Measurements from ENCODE around the gene PRIMPOL.

PRIMPOL gene

DNA sequence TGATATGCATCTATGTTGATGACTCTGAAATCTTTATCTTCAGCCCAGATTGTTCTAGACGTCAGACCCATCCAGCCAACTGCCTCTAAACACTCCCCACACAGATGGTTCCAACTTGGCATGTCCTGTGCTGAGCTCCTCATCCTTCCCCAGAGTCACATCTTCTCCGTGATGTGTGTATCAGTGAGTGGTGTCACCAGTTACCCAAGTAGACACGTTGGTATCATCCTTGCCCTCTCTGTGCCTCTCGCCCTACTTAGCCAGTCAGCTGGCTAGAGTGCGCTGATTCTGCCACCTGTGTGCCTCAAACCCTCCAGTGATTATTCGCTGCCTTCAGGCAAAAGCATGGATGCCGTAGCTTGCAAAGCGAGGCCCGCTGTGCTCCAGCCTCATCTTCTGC, 18.6 kb downstream of the PRIMPOL start:
- H3K9ac ChIP-seq (ENCODE audit: low read length), result no peak overlapping the region
- H3K27me3 ChIP-seq (ENCODE audit: control insufficient read depth in 1 of 2, insufficient read depth in 1 of 2, low read length in 2 of 2), result no peaks in the 10 kb centered on the region
- no peak overlapping the region for H3K4me2 ChIP-seq (ENCODE audit: low read length, poor library complexity, severe bottlenecking)
- DNase-seq, result no peak
- H4K8ac ChIP-seq (ENCODE audit: low read length), result peak overlapping the region; percentile 61
- H3K9me3 ChIP-seq (ENCODE audit: control insufficient read depth, low read length), result no peaks in the 10 kb centered on the region
- 94% methylated on average over 9 of the region's 9 CpGs for WGBS
- H4K91ac ChIP-seq (ENCODE audit: low read length), result no peak overlapping the region
- H2BK12ac ChIP-seq (ENCODE audit: low read length in 2 of 2), result no peak overlapping the region
- H2AFZ ChIP-seq (ENCODE audit: low read depth, low read length), result no peak overlapping the region
- no peak overlapping the region for H2BK15ac ChIP-seq (ENCODE audit: low read depth, poor library complexity, severe bottlenecking)
- H3K4me3 ChIP-seq (ENCODE audit: insufficient read depth in 1 of 2, low read depth in 1 of 2, low read length in 2 of 2), result no peak overlapping the region
- no peaks in the 10 kb centered on the region for H3K79me1 ChIP-seq (replicated peaks; ENCODE audit: low read length, poor library complexity, severe bottlenecking)
- H3K4me1 ChIP-seq (ENCODE audit: control insufficient read depth, insufficient read depth, low read depth, low read length), result peaks cover 2% of the 10 kb centered on the region
- H3K23ac ChIP-seq (ENCODE audit: low read length in 2 of 2), result no peak overlapping the region
- H3K27ac ChIP-seq (ENCODE audit: low read length, poor library complexity, severe bottlenecking), result no peak overlapping the region
- no peak overlapping the region for H2AK5ac ChIP-seq (ENCODE audit: low read length, severe bottlenecking)
- H2BK120ac ChIP-seq (ENCODE audit: low read depth, low read length), result no peak overlapping the region
- H3K36me3 ChIP-seq (ENCODE audit: control insufficient read depth in 1 of 2, insufficient read depth in 2 of 2, low read depth in 1 of 2, low read length in 2 of 2), result peaks cover 18 to 56% of the 10 kb centered on the region in 2 experiments
- H3K4ac ChIP-seq (ENCODE audit: low read depth in 1 of 2, low read length in 2 of 2), result no peak overlapping the region
- H3K18ac ChIP-seq (ENCODE audit: low read depth in 1 of 2, low read length in 2 of 2), result no peak overlapping the region
- no peak overlapping the region for H2BK5ac ChIP-seq (ENCODE audit: low read depth, low read length, poor library complexity, severe bottlenecking)
- H3K14ac ChIP-seq (ENCODE audit: low read length in 2 of 2), result peak overlapping the region in 1 of 2 experiments; percentile 14

DNA sequence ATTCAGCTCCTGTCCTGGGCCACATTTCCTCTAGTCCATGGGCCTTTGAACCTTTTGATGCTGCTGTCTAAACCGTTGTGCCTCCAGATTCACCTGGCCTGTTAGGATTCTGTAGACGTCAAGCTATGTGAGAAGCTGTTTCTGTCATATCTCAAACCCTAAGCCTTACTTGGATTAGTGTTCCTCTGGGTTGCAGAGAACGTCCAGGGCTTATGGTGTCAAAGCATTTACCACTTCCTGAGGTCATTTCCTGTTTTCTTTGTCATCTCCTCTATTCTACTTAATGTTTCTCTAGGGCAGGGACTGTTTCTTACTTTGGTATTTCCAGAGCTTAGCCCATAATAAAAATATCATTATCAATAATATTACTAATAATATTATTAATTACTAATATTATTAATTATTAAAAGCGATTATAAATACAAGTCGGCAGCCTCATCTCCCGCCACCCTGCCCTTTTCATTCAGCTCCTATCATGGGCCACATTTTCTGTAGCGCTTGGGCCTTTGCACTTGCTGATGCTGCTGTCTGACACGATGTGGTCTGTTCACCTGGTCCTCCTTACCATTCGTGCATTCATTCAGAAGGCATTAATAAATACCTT, 19.1 kb downstream of the PRIMPOL start:
- DNase-seq, result no peak
- 96% methylated on average over 7 of the region's 9 CpGs for WGBS
- H2BK120ac ChIP-seq (ENCODE audit: low read depth, low read length), result no peak overlapping the region

DNA sequence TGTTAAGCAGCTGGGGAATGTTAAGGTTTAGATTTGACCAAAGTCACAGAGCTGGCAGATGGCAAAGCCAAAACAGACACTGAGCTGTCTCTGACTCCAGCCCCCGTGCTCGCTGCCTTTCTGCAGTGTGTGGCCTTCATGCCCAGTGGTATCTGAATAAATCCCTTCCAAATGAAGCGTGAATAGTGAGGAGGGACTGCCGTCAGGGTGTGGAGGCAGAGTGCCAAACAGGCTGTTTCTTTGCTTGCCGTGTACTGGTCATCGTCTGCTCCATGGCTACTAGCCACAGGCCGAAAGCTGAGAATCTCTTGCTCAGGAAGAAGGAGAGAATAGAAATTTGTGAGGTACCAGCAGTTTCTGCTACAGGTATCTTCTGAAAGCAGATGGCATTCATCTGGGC, 19.7 kb downstream of the PRIMPOL start:
- H3K23ac ChIP-seq (ENCODE audit: low read length in 2 of 2), result no peak overlapping the region
- H3K4me1 ChIP-seq (ENCODE audit: control insufficient read depth, insufficient read depth, low read depth, low read length), result peaks cover 2% of the 10 kb centered on the region
- DNase-seq, result no peak
- H3K79me1 ChIP-seq (replicated peaks; ENCODE audit: low read length, poor library complexity, severe bottlenecking), result no peaks in the 10 kb centered on the region
- no peak overlapping the region for H3K4me3 ChIP-seq (ENCODE audit: insufficient read depth in 1 of 2, low read depth in 1 of 2, low read length in 2 of 2)
- no peak overlapping the region for H3K4me2 ChIP-seq (ENCODE audit: low read length, poor library complexity, severe bottlenecking)
- no peak overlapping the region for H4K91ac ChIP-seq (ENCODE audit: low read length)
- no peak overlapping the region for H3K9ac ChIP-seq (ENCODE audit: low read length)
- H2AK5ac ChIP-seq (ENCODE audit: low read length, severe bottlenecking), result no peak overlapping the region
- no peak overlapping the region for H2BK12ac ChIP-seq (ENCODE audit: low read length in 2 of 2)
- 92% methylated on average over 7 of the region's 7 CpGs for WGBS
- H2BK120ac ChIP-seq (ENCODE audit: low read depth, low read length), result no peak overlapping the region
- no peak overlapping the region for H4K8ac ChIP-seq (ENCODE audit: low read length)
- H3K27ac ChIP-seq (ENCODE audit: low read length, poor library complexity, severe bottlenecking), result no peak overlapping the region
- no peak overlapping the region for H2BK15ac ChIP-seq (ENCODE audit: low read depth, poor library complexity, severe bottlenecking)
- no peak overlapping the region for H3K4ac ChIP-seq (ENCODE audit: low read depth in 1 of 2, low read length in 2 of 2)
- H3K18ac ChIP-seq (ENCODE audit: low read depth in 1 of 2, low read length in 2 of 2), result no peak overlapping the region
- no peak overlapping the region for H2BK5ac ChIP-seq (ENCODE audit: low read depth, low read length, poor library complexity, severe bottlenecking)
- no peak overlapping the region for H3K14ac ChIP-seq (ENCODE audit: low read length in 2 of 2)
- no peaks in the 10 kb centered on the region for H3K27me3 ChIP-seq (ENCODE audit: control insufficient read depth in 1 of 2, insufficient read depth in 1 of 2, low read length in 2 of 2)
- no peaks in the 10 kb centered on the region for H3K9me3 ChIP-seq (ENCODE audit: control insufficient read depth, low read length)
- H2AFZ ChIP-seq (ENCODE audit: low read depth, low read length), result no peak overlapping the region
- peaks cover 18 to 62% of the 10 kb centered on the region in 2 experiments for H3K36me3 ChIP-seq (ENCODE audit: control insufficient read depth in 1 of 2, insufficient read depth in 2 of 2, low read depth in 1 of 2, low read length in 2 of 2)

More for the DNA sequence above, 19.1 kb downstream of the PRIMPOL start:
- no peak overlapping the region for H3K4ac ChIP-seq (ENCODE audit: low read depth in 1 of 2, low read length in 2 of 2)
- H3K36me3 ChIP-seq (ENCODE audit: control insufficient read depth in 1 of 2, insufficient read depth in 2 of 2, low read depth in 1 of 2, low read length in 2 of 2), result peaks cover 18 to 58% of the 10 kb centered on the region in 2 experiments
- no peak overlapping the region for H3K4me2 ChIP-seq (ENCODE audit: low read length, poor library complexity, severe bottlenecking)
- H2AK5ac ChIP-seq (ENCODE audit: low read length, severe bottlenecking), result no peak overlapping the region
- H2BK12ac ChIP-seq (ENCODE audit: low read length in 2 of 2), result no peak overlapping the region
- H3K14ac ChIP-seq (ENCODE audit: low read length in 2 of 2), result peak overlapping the region in 1 of 2 experiments; percentile 14
- H3K27ac ChIP-seq (ENCODE audit: low read length, poor library complexity, severe bottlenecking), result no peak overlapping the region
- H3K18ac ChIP-seq (ENCODE audit: low read depth in 1 of 2, low read length in 2 of 2), result no peak overlapping the region
- H4K8ac ChIP-seq (ENCODE audit: low read length), result no peak overlapping the region
- H3K79me1 ChIP-seq (replicated peaks; ENCODE audit: low read length, poor library complexity, severe bottlenecking), result no peaks in the 10 kb centered on the region
- H2AFZ ChIP-seq (ENCODE audit: low read depth, low read length), result no peak overlapping the region
- H3K4me3 ChIP-seq (ENCODE audit: insufficient read depth in 1 of 2, low read depth in 1 of 2, low read length in 2 of 2), result no peak overlapping the region
- H2BK15ac ChIP-seq (ENCODE audit: low read depth, poor library complexity, severe bottlenecking), result no peak overlapping the region
- H3K27me3 ChIP-seq (ENCODE audit: control insufficient read depth in 1 of 2, insufficient read depth in 1 of 2, low read length in 2 of 2), result no peaks in the 10 kb centered on the region
- peaks cover 2% of the 10 kb centered on the region for H3K4me1 ChIP-seq (ENCODE audit: control insufficient read depth, insufficient read depth, low read depth, low read length)
- no peak overlapping the region for H4K91ac ChIP-seq (ENCODE audit: low read length)
- H3K9me3 ChIP-seq (ENCODE audit: control insufficient read depth, low read length), result no peaks in the 10 kb centered on the region
- no peak overlapping the region for H2BK5ac ChIP-seq (ENCODE audit: low read depth, low read length, poor library complexity, severe bottlenecking)
- H3K9ac ChIP-seq (ENCODE audit: low read length), result no peak overlapping the region
- H3K23ac ChIP-seq (ENCODE audit: low read length in 2 of 2), result no peak overlapping the region

DNA sequence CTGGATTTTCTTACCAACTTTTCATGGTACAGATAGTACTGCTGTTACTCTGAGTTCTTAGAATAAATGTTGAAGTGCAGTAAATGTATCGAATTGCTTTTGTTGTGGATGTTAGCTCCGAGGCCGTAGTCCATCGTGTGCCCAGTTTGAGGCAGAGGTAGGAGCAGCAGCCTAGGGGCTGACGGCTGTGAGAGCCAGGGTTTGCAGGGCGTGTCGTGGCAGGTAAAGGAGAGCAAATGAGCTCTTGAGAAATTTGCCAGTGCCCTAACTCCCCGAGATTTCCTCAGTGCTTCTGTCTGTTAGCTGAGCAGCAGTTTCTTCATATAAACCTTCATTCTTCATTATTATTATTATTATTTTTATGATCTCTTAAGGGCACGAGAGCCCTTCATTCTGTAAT, 21.6 kb downstream of the PRIMPOL start:
- Histone ChIP-seq H3K27me3 (ENCODE audit: control insufficient read depth in 1 of 2, insufficient read depth in 1 of 2, low read length in 2 of 2) (no peaks in the 10 kb centered on the region), H3K4me3 (ENCODE audit: insufficient read depth in 1 of 2, low read depth in 1 of 2, low read length in 2 of 2) (no peak overlapping the region), H2BK5ac (ENCODE audit: low read depth, low read length, poor library complexity, severe bottlenecking) (no peak overlapping the region), H3K27ac (ENCODE audit: low read length, poor library complexity, severe bottlenecking) (no peak overlapping the region), H3K9me3 (ENCODE audit: control insufficient read depth, low read length) (no peaks in the 10 kb centered on the region), H4K91ac (ENCODE audit: low read length) (no peak overlapping the region), H3K9ac (ENCODE audit: low read length) (no peak overlapping the region), H2BK12ac (ENCODE audit: low read length in 2 of 2) (no peak overlapping the region), H3K36me3 (ENCODE audit: control insufficient read depth in 1 of 2, insufficient read depth in 2 of 2, low read depth in 1 of 2, low read length in 2 of 2) (peaks cover 18 to 62% of the 10 kb centered on the region in 2 experiments), H3K18ac (ENCODE audit: low read depth in 1 of 2, low read length in 2 of 2) (no peak overlapping the region), H2AFZ (ENCODE audit: low read depth, low read length) (no peak overlapping the region), H3K79me1 (replicated peaks; ENCODE audit: low read length, poor library complexity, severe bottlenecking) (no peaks in the 10 kb centered on the region), H3K23ac (ENCODE audit: low read length in 2 of 2) (no peak overlapping the region), H3K4me2 (ENCODE audit: low read length, poor library complexity, severe bottlenecking) (no peak overlapping the region), H4K8ac (ENCODE audit: low read length) (no peak overlapping the region), H2BK120ac (ENCODE audit: low read depth, low read length) (no peak overlapping the region), H2BK15ac (ENCODE audit: low read depth, poor library complexity, severe bottlenecking) (no peak overlapping the region), H3K4me1 (ENCODE audit: control insufficient read depth, insufficient read depth, low read depth, low read length) (peaks cover 2% of the 10 kb centered on the region), H3K14ac (ENCODE audit: low read length in 2 of 2) (no peak overlapping the region), H3K4ac (ENCODE audit: low read depth in 1 of 2, low read length in 2 of 2) (no peak overlapping the region), H2AK5ac (ENCODE audit: low read length, severe bottlenecking) (no peak overlapping the region)
- 97% methylated on average over 8 of the region's 9 CpGs for WGBS
- no peak for DNase-seq

All from mesenchymal stem cell (in vitro differentiated cells and primary cell).